Suprapubic skin (tissue), 4 donors: ENCODE results near the gene CBLC. TPM values are rescaled to one million over a fixed set of nuclear protein-coding genes. Genes with fewer than 3 reads are reported as not detected.

Source experiments
- DNase-seq, 2 donors: peaks; one replicate each; pipeline ENCODE4 v3.0.0-alpha.2; 2019; ENCODE audit warnings: low spot score in 2 of 2
- H3K27ac ChIP-seq: fragments of 200-600 bp; sonication (generic); one replicate; pipeline ENCODE4 v1.5.1; 2019
- H3K27me3 ChIP-seq: fragments of 200-600 bp; sonication (generic); one replicate; pipeline ENCODE4 v1.5.1; 2019
- H3K36me3 ChIP-seq: fragments of 200-600 bp; sonication (generic); one replicate; pipeline ENCODE4 v1.5.1; 2019
- H3K4me1 ChIP-seq: fragments of 200-600 bp; sonication (generic); one replicate; pipeline ENCODE4 v1.5.1; 2019
- H3K4me3 ChIP-seq: fragments of 200-600 bp; sonication (generic); one replicate; pipeline ENCODE4 v1.5.1; 2019; ENCODE audit warnings: mild to moderate bottlenecking
- H3K9me3 ChIP-seq: fragments of 200-600 bp; sonication (generic); one replicate; pipeline ENCODE4 v1.5.1; 2019
- EP300 ChIP-seq: sonication (generic); formaldehyde crosslinking; IDR thresholded peaks from one replicate; pipeline ENCODE4 v1.6.1; 2017; ENCODE audit warnings: antibody characterized with exemption
- POLR2A ChIP-seq, 2 donors: fragments of 450-650 bp; IDR thresholded peaks; one replicate each; pipeline ENCODE4 v1.6.1; 2017; ENCODE audit warnings: antibody characterized with exemption in 2 of 2, mild to moderate bottlenecking in 2 of 2, moderate library complexity in 2 of 2
- POLR2AphosphoS5 ChIP-seq, 3 donors: sonication (generic); formaldehyde crosslinking; IDR thresholded peaks; one replicate each; pipeline ENCODE4 v1.6.1; 2017; ENCODE audit warnings: antibody characterized with exemption in 3 of 3
- WGBS: methylation state at CpG from one replicate; pipeline ENCODE4 v1.1.5; 2018; 5-methylcytosine and 5-hydroxymethylcytosine counted together
- total RNA-seq, 4 donors: library from RNA; depleted of rRNA; stranded (reverse); fragments of >200 nt; gene quantifications; one replicate each; pipeline ENCODE4 v1.1.0, GENCODE V29; 2016
- TF ChIP-seq, protein P1 (sequence below), 2 donors: fragments of 200-600 bp in 1 of 2; fragments of 450-650 bp in 1 of 2; sonication (generic) in 1 of 2; IDR thresholded peaks; one replicate each; pipeline ENCODE4 v1.5.1; 2016 to 2019; ENCODE audit warnings: antibody characterized with exemption in 2 of 2, mild to moderate bottlenecking in 1 of 2, moderate library complexity in 1 of 2

The CBLC gene
- total RNA-seq: 10 to 100 TPM; 60.4 to 94.4 (median 65.7) TPM

DNA sequence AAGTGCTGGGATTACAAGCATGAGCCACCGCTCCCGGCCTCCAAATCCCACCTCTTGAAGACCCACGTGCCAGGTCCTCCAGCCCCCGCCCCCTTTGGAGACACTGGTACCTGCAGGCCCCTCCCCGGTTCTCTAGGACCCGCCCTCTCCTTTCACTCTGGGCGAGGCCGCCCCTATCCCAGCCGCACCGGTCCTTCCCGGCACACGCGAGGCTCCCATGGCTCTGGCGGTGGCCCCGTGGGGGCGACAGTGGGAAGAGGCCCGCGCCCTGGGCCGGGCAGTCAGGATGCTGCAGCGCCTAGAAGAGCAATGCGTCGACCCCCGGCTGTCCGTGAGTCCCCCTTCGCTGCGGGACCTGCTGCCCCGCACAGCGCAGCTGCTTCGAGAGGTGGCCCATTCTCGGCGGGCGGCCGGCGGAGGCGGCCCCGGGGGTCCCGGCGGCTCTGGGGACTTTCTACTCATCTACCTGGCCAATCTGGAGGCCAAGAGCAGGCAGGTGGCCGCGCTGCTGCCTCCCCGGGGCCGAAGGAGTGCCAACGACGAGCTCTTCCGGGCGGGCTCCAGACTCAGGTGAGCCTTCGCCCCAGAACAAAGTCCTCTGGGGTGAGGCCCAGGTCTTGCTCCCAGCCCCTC is at the start of gene CBLC:
CBLC (plus strand) TSS at position 176 of the 633 bp plus-strand sequence; CDS start at position 218, 42 bp downstream.
- Histone ChIP-seq H3K36me3 (no peaks in the 10 kb centered on the region), H3K27ac (peak within 1 kb of the TSS; percentile 91), H3K27me3 (peaks cover 6% of the 10 kb centered on the region), H3K4me3 (peak within 1 kb of the TSS; percentile 53), H3K4me1 (peaks cover 43% of the 10 kb centered on the region), H3K9me3 (no peaks in the 10 kb centered on the region)
- WGBS: 12% methylated on average over 6 of the region's 47 CpGs
- TF ChIP-seq POLR2A (IDR thresholded peaks at IDR 0.05) (no peak), POLR2AphosphoS5 (IDR thresholded peaks at IDR 0.05) (no peak), EP300 (no peak)
- TF ChIP-seq, protein P1, sequence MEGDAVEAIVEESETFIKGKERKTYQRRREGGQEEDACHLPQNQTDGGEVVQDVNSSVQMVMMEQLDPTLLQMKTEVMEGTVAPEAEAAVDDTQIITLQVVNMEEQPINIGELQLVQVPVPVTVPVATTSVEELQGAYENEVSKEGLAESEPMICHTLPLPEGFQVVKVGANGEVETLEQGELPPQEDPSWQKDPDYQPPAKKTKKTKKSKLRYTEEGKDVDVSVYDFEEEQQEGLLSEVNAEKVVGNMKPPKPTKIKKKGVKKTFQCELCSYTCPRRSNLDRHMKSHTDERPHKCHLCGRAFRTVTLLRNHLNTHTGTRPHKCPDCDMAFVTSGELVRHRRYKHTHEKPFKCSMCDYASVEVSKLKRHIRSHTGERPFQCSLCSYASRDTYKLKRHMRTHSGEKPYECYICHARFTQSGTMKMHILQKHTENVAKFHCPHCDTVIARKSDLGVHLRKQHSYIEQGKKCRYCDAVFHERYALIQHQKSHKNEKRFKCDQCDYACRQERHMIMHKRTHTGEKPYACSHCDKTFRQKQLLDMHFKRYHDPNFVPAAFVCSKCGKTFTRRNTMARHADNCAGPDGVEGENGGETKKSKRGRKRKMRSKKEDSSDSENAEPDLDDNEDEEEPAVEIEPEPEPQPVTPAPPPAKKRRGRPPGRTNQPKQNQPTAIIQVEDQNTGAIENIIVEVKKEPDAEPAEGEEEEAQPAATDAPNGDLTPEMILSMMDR (IDR thresholded peaks at IDR 0.05): no peak
- DNase-seq: no peak

DNA sequence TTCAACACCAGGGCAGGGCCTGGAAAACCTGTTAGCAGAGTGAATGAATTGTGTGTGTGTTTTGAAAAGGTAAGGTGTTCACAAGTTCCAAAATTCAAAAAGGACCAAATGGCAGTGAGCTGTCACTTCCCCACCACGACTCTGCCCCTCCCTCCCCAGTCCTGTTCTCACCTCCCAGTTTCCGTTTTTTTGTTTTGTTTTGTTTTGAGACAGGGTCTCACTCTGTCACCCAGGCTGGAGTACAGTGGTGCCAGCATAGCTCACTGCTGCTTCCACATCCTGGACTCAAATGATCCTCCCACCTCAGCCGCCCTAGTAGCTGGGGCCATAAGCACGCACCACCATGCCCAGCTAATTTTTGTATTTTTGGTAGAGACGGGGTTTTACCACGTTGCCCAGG is 49.5 kb upstream of the CBLC start:
- DNase-seq: no peak
- TF ChIP-seq, protein P1 (IDR thresholded peaks at IDR 0.05): no peak
- TF ChIP-seq EP300: no peak
- no peak for TF ChIP-seq POLR2AphosphoS5 (IDR thresholded peaks at IDR 0.05)
- TF ChIP-seq POLR2A (IDR thresholded peaks at IDR 0.05): no peak
- no peak overlapping the region for H3K27ac ChIP-seq
- 84% methylated on average over 6 of the region's 6 CpGs for WGBS
- no peaks in the 10 kb centered on the region for H3K27me3 ChIP-seq
- H3K9me3 ChIP-seq: no peaks in the 10 kb centered on the region
- H3K36me3 ChIP-seq: no peaks in the 10 kb centered on the region
- no peak overlapping the region for H3K4me3 ChIP-seq
- H3K4me1 ChIP-seq: peaks cover 30% of the 10 kb centered on the region

GRCh38 chr19:44729516-44730033 is 48.1 kb upstream of the CBLC start:
- no peak overlapping the region for H3K4me3 ChIP-seq
- no peak for DNase-seq
- H3K27ac ChIP-seq: no peak overlapping the region
- H3K4me1 ChIP-seq: peaks cover 18% of the 10 kb centered on the region
- H3K27me3 ChIP-seq: no peaks in the 10 kb centered on the region
- no peaks in the 10 kb centered on the region for H3K9me3 ChIP-seq
- 87% methylated on average over 8 of the region's 8 CpGs for WGBS
- TF ChIP-seq POLR2AphosphoS5 (IDR thresholded peaks at IDR 0.05): no peak
- TF ChIP-seq EP300: no peak
- TF ChIP-seq, protein P1 (IDR thresholded peaks at IDR 0.05): no peak
- no peak for TF ChIP-seq POLR2A (IDR thresholded peaks at IDR 0.05)
- H3K36me3 ChIP-seq: no peaks in the 10 kb centered on the region

- no peak for DNase-seq
- Histone ChIP-seq H3K36me3 (no peaks in the 10 kb centered on the region), H3K27ac (no peak overlapping the region), H3K4me3 (no peak overlapping the region), H3K4me1 (peaks cover 12% of the 10 kb centered on the region), H3K27me3 (no peaks in the 10 kb centered on the region), H3K9me3 (no peaks in the 10 kb centered on the region)
- whole genome bisulfite sequencing: 89% methylated on average over 5 of the region's 5 CpGs
- TF ChIP-seq EP300 (no peak), POLR2A (IDR thresholded peaks at IDR 0.05) (no peak), POLR2AphosphoS5 (IDR thresholded peaks at IDR 0.05) (no peak)
- TF ChIP-seq, protein P1 (IDR thresholded peaks at IDR 0.05): no peak
These were observed 46.6 kb upstream of the CBLC start for GRCh38 chr19:44731081-44731480.

DNA sequence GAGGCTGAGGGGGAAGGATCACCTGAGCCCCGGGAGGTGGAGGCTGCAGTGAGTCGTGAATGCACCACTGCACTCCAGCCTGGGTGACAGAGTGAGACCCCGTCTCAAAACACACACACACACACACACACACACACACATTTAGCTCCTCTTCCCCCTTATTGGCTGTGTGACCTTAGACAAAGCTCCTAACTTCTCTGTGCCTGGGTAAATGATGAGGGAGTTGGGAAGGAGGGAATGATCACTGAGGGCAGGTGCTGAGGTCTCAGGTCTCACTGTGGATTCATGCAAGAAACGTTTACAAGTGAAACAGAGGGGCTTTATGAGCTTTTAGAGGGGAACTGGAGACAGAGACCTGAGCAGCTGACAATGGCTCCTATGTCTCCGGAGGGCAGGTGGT is 46.1 kb upstream of the CBLC start:
- H3K27ac ChIP-seq: no peak overlapping the region
- 83% methylated on average over 5 of the region's 5 CpGs for WGBS
- H3K4me3 ChIP-seq: no peak overlapping the region
- H3K4me1 ChIP-seq: peaks cover 15% of the 10 kb centered on the region
- H3K9me3 ChIP-seq: no peaks in the 10 kb centered on the region
- TF ChIP-seq EP300 (no peak), POLR2A (IDR thresholded peaks at IDR 0.05) (no peak), POLR2AphosphoS5 (IDR thresholded peaks at IDR 0.05) (no peak)
- TF ChIP-seq, protein P1 (IDR thresholded peaks at IDR 0.05): no peak
- DNase-seq: no peak
- no peaks in the 10 kb centered on the region for H3K36me3 ChIP-seq
- no peaks in the 10 kb centered on the region for H3K27me3 ChIP-seq
